ENCODE results near the gene EFCAB5. TPM values are rescaled to one million over a fixed set of nuclear protein-coding genes. Genes with fewer than 3 reads are reported as not detected.

The EFCAB5 gene
- total and polyA plus RNA-seq, 2 of the 8 experiments (the other 6 are each of a cell fraction or from before 2014, with no cell fraction given), result 0.05 to 0.34 TPM

- Histone ChIP-seq H3K9me3 (ENCODE audit: insufficient read depth in 2 of 2, low read depth in 1 of 2, low read length in 1 of 2) (peaks cover 2 to 10% of the 10 kb centered on the region in 2 experiments; a peak in 3 of 4 replicates), H3K79me1 (ENCODE audit: low read depth, low read length) (no peaks in the 10 kb centered on the region), H4K5ac (ENCODE audit: insufficient read length, low read depth, low read length) (no peak overlapping the region), H3K56ac (replicated peaks; ENCODE audit: insufficient read length, low read depth, low read length) (no peak overlapping the region), H2BK20ac (ENCODE audit: low read length) (no peak overlapping the region), H2AK5ac (ENCODE audit: low read depth, low read length) (no peak overlapping the region), H4K8ac (ENCODE audit: extremely low read depth, insufficient read depth, low read length) (no peak overlapping the region), H3K27ac (ENCODE audit: low read depth, low read length) (no peak overlapping the region), H3K4ac (replicated peaks; ENCODE audit: insufficient read length, low read depth, low read length) (no peak overlapping the region), H3K79me2 (ENCODE audit: control insufficient read depth in 1 of 2, insufficient read depth in 2 of 2, low read length in 2 of 2) (peaks cover 0 to 7% of the 10 kb centered on the region in 2 experiments; a peak in 1 of 4 replicates), H2BK120ac (replicated peaks; ENCODE audit: low read depth, low read length) (no peak overlapping the region), H2BK5ac (ENCODE audit: low read depth, low read length) (no peak overlapping the region), H3K36me3 (ENCODE audit: control insufficient read depth in 2 of 4, insufficient read depth in 4 of 4, low read length in 3 of 4) (no peaks in the 10 kb centered on the region), H3K14ac (ENCODE audit: insufficient read length) (no peak overlapping the region), H3K23ac (ENCODE audit: insufficient read length) (no peak overlapping the region), H3K27me3 (replicated peaks in 1 of 4; ENCODE audit: control insufficient read depth in 3 of 4, extremely low read depth in 1 of 4, insufficient read depth in 3 of 4, low read length in 3 of 4) (no peaks in the 10 kb centered on the region), H2BK12ac (ENCODE audit: low read depth, low read length) (no peak overlapping the region), H3K4me3 (ENCODE audit: extremely low read depth in 1 of 4, insufficient read depth in 2 of 4, low read depth in 3 of 4, low read length in 4 of 4) (no peak overlapping the region), H4K91ac (replicated peaks; ENCODE audit: insufficient read length, low read length) (no peak overlapping the region), H3K23me2 (ENCODE audit: low read depth, low read length) (no peaks in the 10 kb centered on the region), H3K18ac (ENCODE audit: extremely low read depth, low read length) (no peak overlapping the region), H3K9ac (replicated peaks in 1 of 4; ENCODE audit: extremely low read depth in 1 of 4, low read depth in 3 of 4, low read length in 3 of 4) (no peak overlapping the region), H3K4me2 (ENCODE audit: insufficient read depth in 1 of 2, low read depth in 2 of 2, low read length in 2 of 2) (no peak overlapping the region), H2BK15ac (ENCODE audit: low read length) (no peak overlapping the region), H2AFZ (ENCODE audit: low read length) (no peak overlapping the region), H3K4me1 (replicated peaks in 1 of 4; ENCODE audit: control insufficient read depth in 3 of 4, insufficient read depth in 4 of 4, low read length in 3 of 4) (no peaks in the 10 kb centered on the region), H4K20me1 (replicated peaks in 1 of 2; ENCODE audit: control insufficient read depth in 1 of 2, insufficient read depth in 2 of 2, low read length in 2 of 2) (no peaks in the 10 kb centered on the region)
- ChIA-PET POLR2A (ENCODE audit: partially characterized antibody) (no interaction called here), CTCF (ENCODE audit: partially characterized antibody) (interaction anchor here (0.6 to 2.0 kb wide), 4 partner anchors 11 to 64 kb away, joined by 3 to 16 read pairs (median 3); partner anchors contain the start of gene SSH2)
- WGBS, 2 experiments (ENCODE audit: extremely low coverage in 1 of 2, insufficient coverage in 1 of 2, insufficient read length in 1 of 2, insufficient replicate concordance in 2 of 2, low coverage in 1 of 2, low lambda C conversion rate in 2 of 2, missing lambda C conversion rate in 1 of 2), result 82% methylated on average over 6 of the region's 6 CpGs; no CpG with 5 or more reads in 1 of the 2 experiments
- DNase-seq (ENCODE audit: low read depth in 1 of 2, low spot score in 2 of 2) (no peak), FAIRE-seq (no peak)
- no peak for TF ChIP-seq USF2 (IDR thresholded peaks at IDR 0.05; ENCODE audit: low read length)
- no peak for TF ChIP-seq TEAD4 (IDR thresholded peaks at IDR 0.05; ENCODE audit: low read depth, low read length)
- no peak for TF ChIP-seq SP1 (IDR thresholded peaks at IDR 0.05; ENCODE audit: low read depth, low read length)
- TF ChIP-seq, protein P1, sequence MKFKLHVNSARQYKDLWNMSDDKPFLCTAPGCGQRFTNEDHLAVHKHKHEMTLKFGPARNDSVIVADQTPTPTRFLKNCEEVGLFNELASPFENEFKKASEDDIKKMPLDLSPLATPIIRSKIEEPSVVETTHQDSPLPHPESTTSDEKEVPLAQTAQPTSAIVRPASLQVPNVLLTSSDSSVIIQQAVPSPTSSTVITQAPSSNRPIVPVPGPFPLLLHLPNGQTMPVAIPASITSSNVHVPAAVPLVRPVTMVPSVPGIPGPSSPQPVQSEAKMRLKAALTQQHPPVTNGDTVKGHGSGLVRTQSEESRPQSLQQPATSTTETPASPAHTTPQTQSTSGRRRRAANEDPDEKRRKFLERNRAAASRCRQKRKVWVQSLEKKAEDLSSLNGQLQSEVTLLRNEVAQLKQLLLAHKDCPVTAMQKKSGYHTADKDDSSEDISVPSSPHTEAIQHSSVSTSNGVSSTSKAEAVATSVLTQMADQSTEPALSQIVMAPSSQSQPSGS (IDR thresholded peaks at IDR 0.05; ENCODE audit: low read length), result no peak
- TF ChIP-seq CTCF (IDR thresholded peaks at IDR 0.05; ENCODE audit: control extremely low read depth in 1 of 3, insufficient read depth in 1 of 3, low read depth in 1 of 3, low read length in 3 of 3), result no peak
- no peak for TF ChIP-seq GABPA (IDR thresholded peaks at IDR 0.05; ENCODE audit: borderline replicate concordance, insufficient read depth, low read length)
These were observed 32.0 kb upstream of the EFCAB5 start for GRCh38 chr17:29909236-29910003.
